ENCODE results near the gene CA11. TPM values are rescaled to one million over a fixed set of nuclear protein-coding genes. Genes with fewer than 3 reads are reported as not detected.

Gene CA11
- total RNA-seq, 2 experiments from 2014 or later, result 11.2 to 11.3 TPM

DNA sequence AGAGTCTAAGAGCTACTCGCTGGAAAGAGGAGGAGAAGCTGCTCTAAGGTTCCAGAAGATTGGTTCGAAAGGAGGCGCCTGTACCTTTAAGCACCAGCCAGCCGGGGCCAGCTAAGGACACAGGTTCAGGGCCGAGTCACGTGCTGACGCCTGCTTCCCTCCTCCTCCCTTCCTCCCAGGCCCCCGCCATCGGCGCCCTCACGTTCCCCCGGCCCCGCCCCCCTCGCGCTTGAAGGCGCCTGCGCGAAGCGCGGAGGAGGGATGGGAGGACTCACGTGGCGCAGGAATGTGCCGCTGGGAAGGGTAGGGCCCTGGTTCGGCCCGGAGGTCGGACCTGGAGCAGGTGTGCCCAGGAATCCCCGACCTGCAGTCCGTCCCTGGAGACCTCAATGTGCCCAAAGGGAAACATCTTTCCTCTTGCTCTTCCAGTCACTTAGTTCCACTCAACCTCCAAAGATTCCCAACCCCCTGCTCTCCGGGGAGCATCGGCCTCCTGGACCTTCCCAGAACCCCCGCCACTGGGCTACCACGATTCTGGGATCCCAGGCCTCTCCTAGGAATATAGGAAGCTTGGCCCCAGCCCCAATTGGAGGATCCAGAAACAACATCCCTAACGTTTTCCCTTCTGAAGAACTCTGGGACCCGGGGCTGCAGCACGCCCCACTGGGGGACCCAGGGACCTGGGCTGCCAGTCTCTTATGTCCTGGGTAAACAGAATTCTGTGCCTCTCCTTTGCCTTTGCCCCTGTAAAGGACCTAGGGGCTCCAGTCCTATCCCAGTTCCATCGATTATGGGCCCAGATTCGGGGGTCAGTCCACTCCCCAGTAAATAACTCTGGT lies 11.3 kb downstream of the CA11 start:
- ChIA-PET POLR2A (interaction anchor here (0.8 to 2.8 kb wide), 3 partner anchors 11 to 17 kb away, joined by 4 to 22 read pairs (median 4); partner anchors contain the start of genes CA11, RPL18 and SPHK2), CTCF (interaction anchor here (0.7 to 1.9 kb wide), 5 partner anchors 9 to 315 kb away, joined by 3 to 8 read pairs (median 4); partner anchors contain the start of genes CA11, RPL18 and SPHK2)

DNA sequence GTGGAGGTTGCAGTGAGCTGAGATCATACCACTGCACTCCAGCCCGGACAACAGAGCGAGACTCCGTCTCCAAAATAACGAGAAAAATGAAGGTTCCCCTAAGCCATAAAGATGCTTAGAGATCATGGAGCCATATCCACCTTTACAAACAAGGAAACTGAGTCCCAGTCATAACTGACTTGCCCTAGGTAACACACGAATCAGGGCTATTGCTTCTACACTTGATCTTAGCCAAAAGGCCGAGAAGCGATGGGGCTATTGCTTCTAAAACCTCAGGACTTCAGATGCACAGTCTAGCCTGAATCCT lies 12.0 kb downstream of the CA11 start:
- CTCF ChIA-PET, result interaction anchor here (0.7 to 1.9 kb wide), 5 partner anchors 10 to 314 kb away, joined by 3 to 8 read pairs (median 4); partner anchors contain the start of genes CA11, RPL18 and SPHK2

DNA sequence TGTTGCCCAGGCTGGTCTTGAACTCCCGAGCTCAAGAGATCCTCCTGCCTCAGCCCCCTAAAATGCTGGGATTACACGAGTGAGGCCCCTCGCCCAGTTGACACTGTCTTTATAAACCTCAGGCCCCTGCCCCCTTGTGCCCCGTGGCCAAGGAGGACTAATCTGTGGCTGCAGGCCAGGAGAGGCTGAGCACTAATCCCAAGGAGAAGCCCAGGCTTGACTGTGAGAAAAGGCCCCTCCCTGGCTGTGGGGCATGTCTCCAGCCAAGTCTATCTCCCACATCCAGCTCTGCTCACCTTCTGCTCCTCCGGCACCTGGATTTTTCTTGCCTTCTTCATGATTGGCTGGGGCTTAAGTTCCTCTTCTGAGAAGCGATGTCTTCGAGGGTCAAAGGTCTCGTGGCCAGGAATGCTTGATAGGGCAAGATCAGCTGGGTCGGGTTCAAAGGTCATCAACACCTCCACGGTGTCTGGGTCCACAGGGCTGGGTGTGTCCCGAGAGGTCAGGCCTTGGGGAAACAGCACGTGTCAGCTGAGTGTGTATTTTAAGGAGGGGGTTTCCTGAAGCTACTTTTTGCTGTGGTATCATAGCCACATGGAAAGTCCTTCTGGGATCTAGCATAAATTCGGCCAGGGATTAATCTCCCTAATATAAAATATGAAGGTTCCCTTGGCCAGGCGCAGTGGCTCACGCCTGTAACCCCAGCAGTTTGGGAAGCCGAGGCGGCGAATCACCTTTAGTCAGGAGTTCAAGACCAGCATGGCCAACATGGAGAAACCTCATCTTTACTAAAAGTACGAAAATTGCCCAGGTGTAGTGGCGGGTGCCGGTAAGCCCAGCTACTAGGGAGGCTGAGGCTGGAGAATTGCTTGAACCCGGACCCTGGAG lies 12.6 kb downstream of the CA11 start:
- POLR2A ChIA-PET, result interaction anchor here (0.8 to 2.8 kb wide), 4 partner anchors 10 to 19 kb away, joined by 3 to 22 read pairs (median 4); partner anchors contain the start of genes RPL18 and SPHK2
- CTCF ChIA-PET, result interaction anchor here (0.7 to 1.9 kb wide), 5 partner anchors 10 to 314 kb away, joined by 3 to 8 read pairs (median 4); partner anchors contain the start of genes CA11, RPL18 and SPHK2

More for the DNA sequence above, 12.0 kb downstream of the CA11 start:
- POLR2A ChIA-PET, result interaction anchor here (0.8 to 2.8 kb wide), 4 partner anchors 10 to 20 kb away, joined by 3 to 22 read pairs (median 4); partner anchors contain the start of genes CA11, RPL18 and SPHK2

DNA sequence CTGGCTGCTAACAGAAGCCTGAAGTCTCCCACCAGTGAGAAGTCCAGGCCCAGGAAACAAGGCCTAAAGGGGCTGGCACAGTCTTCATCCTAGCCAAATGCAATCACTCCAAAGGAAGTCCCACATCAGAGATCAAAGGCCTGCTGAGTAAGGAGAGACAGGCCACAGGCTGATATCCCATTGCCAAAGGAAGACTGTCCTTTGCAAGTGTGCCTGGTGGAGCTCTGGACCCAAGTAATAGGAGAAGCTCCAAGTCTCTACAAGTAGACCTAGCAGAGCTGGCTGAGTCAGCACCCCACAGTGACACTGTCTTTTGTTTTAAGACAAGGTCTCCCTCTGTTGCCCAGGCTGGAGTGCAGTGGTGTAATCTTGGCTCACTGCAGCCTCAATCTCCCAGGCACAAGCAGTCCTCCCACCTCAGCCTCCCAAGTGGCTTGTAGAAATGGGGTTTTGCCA lies 13.3 kb downstream of the CA11 start:
- POLR2A ChIA-PET, result interaction anchor here (1.4 to 2.8 kb wide), 2 partner anchors 9 to 15 kb away, joined by 5 to 22 read pairs; partner anchors contain the start of genes RPL18 and SPHK2

DNA sequence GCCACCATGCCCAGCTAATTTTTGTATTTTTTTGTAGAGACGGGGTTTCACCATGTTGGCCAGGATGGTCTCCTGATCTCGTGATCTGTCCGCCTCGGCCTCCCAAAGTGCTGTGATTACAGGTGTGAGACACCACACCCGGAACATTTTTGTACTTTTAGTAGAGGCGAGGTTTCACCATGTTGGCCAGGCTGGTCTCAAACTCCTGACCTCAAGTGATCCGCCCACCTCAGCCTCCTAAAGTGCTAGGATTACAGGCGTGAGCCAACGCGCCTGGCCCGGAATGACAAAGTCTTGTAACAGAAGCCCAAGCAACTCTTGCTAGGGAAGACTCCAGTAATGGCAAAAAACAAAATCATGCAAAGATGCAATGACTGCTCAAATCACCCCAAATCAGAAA lies 13.7 kb downstream of the CA11 start:
- CTCF ChIA-PET, result interaction anchor here (0.6 kb wide), 1 partner anchor 21 kb away, joined by 3 read pairs; no protein-coding TSS in a partner anchor
- POLR2A ChIA-PET, result interaction anchor here (1.4 to 2.8 kb wide), 2 partner anchors 9 to 15 kb away, joined by 5 to 22 read pairs; partner anchors contain the start of genes RPL18 and SPHK2

More for the DNA sequence above, 13.3 kb downstream of the CA11 start:
- CTCF ChIA-PET, result interaction anchor here (0.6 kb wide), 1 partner anchor 21 kb away, joined by 3 read pairs; no protein-coding TSS in a partner anchor

DNA sequence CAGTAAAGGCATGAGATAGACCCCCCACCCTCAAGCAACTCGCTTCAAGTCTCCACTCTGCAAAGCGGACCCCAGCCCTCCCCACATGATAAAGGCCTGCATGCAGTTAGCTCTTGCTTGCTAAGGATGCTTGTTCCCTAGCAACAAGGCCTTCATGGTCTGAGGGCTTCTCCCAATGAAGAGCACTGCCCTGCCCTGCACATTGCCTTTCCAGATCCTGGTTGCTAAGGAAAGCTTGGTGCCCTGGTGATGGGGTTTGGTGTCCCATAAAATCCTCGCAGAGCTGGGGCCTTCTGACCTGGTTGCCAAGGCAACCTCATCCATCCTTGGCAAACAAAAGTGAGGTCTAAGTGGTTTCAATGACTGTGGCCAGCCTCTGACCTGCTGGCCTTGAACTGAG lies 14.8 kb downstream of the CA11 start:
- POLR2A ChIA-PET, result interaction anchor here (0.6 kb wide), 3 partner anchors 15 to 221 kb away, joined by 3 read pairs; no protein-coding TSS in a partner anchor
- CTCF ChIA-PET, result interaction anchor here (1.4 kb wide), 1 partner anchor 14 kb away, joined by 5 read pairs; the partner anchor contains the start of gene CA11

DNA sequence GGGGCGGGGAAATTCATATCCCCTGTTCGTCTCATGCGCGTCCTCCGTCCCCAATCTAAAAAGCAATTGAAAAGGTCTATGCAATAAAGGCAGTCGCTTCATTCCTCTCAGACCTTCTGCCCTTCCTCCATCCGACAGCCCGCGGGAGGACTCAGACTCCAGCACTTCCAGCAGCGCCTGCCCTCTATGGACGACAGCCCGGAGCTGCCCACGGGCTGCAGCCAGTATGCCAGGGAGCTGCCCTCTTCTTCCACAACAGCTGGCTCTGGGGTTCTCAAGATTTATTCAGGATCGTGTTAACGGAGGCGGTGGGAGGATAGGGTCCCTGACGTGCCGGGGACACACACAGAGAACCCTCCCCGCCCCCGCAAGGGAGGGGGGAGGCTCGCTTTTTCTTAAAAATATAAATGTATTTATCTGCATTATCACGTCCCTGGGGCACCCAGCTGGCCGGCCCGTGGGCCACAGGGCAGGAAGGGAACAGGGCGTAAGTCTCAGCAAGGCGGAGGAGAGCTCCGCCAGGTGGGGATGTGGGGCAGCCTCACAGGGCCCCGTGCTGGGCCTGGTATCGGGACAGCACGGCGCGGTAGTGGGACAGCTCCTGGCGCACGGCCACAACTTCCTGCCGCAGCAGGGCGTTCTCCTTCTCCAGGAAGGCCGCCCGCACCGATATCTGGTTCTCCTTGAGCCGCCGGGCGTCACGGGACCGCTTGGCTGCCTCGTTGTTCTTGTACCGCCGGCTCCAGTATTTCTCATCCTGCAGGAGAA lies 15.5 kb downstream of the CA11 start:
- CTCF ChIA-PET, result interaction anchor here (1.1 to 1.4 kb wide), 2 partner anchors 15 to 141 kb away, joined by 3 to 5 read pairs; partner anchors contain the start of gene CA11
- POLR2A ChIA-PET, result interaction anchor here (0.6 to 1.3 kb wide), 2 partner anchors 11 to 222 kb away, joined by 3 read pairs; partner anchors contain the start of genes RPL18 and SPHK2

DNA sequence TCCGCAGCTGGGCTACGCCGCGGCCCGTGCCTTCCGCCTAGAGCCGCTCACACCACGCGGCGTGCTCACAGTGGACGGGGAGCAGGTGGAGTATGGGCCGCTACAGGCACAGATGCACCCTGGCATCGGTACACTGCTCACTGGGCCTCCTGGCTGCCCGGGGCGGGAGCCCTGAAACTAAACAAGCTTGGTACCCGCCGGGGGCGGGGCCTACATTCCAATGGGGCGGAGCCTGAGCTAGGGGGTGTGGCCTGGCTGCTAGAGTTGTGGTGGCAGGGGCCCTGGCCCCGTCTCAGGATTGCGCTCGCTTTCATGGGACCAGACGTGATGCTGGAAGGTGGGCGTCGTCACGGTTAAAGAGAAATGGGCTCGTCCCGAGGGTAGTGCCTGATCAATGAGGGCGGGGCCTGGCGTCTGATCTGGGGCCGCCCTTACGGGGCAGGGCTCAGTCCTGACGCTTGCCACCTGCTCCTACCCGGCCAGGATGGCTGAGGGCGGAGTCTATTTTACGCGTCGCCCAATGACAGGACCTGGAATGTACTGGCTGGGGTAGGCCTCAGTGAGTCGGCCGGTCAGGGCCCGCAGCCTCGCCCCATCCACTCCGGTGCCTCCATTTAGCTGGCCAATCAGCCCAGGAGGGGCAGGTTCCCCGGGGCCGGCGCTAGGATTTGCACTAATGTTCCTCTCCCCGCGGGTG lies 16.2 kb downstream of the CA11 start:
- POLR2A ChIA-PET, result interaction anchor here (1.3 kb wide), 1 partner anchor 11 kb away, joined by 3 read pairs; the partner anchor contains the start of genes RPL18 and SPHK2
- CTCF ChIA-PET, result interaction anchor here (0.6 to 1.1 kb wide), 2 partner anchors 36 to 140 kb away, joined by 3 read pairs; no protein-coding TSS in a partner anchor

DNA sequence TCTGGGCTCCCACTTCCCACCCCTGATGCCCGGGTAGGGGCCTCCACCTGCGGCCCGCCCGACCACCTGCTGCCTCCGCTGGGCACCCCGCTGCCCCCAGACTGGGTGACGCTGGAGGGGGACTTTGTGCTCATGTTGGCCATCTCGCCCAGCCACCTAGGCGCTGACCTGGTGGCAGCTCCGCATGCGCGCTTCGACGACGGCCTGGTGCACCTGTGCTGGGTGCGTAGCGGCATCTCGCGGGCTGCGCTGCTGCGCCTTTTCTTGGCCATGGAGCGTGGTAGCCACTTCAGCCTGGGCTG lies 16.7 kb downstream of the CA11 start:
- ChIA-PET POLR2A (interaction anchor here (0.6 kb wide), 1 partner anchor 228 kb away, joined by 4 read pairs; no protein-coding TSS in a partner anchor), CTCF (interaction anchor here (0.6 to 1.1 kb wide), 2 partner anchors 140 to 587 kb away, joined by 3 read pairs; no protein-coding TSS in a partner anchor)

DNA sequence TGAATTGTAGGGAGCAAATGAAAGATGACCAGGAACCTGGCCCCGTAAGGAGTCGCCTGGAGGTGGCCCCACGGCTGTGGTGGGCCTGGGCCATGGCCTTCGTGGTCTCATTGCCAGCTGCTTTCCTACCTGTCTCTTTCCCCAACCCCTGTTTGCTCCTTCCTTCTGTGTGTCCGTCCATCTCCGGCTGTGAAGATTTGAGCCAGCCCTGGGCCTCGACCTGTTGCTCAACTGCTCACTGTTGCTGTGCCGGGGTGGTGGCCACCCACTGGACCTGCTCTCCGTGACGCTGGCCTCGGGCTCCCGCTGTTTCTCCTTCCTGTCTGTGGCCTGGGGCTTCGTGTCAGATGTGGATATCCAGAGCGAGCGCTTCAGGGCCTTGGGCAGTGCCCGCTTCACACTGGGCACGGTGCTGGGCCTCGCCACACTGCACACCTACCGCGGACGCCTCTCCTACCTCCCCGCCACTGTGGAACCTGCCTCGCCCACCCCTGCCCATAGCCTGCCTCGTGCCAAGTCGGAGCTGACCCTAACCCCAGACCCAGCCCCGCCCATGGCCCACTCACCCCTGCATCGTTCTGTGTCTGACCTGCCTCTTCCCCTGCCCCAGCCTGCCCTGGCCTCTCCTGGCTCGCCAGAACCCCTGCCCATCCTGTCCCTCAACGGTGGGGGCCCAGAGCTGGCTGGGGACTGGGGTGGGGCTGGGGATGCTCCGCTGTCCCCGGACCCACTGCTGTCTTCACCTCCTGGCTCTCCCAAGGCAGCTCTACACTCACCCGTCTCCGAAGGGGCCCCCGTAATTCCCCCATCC lies 17.3 kb downstream of the CA11 start:
- ChIA-PET CTCF (interaction anchor here (0.6 kb wide), 1 partner anchor 588 kb away, joined by 3 read pairs; no protein-coding TSS in a partner anchor), POLR2A (interaction anchor here (0.6 kb wide), 2 partner anchors 228 to 733 kb away, joined by 4 read pairs; partner anchors contain the start of gene TEAD2)

DNA sequence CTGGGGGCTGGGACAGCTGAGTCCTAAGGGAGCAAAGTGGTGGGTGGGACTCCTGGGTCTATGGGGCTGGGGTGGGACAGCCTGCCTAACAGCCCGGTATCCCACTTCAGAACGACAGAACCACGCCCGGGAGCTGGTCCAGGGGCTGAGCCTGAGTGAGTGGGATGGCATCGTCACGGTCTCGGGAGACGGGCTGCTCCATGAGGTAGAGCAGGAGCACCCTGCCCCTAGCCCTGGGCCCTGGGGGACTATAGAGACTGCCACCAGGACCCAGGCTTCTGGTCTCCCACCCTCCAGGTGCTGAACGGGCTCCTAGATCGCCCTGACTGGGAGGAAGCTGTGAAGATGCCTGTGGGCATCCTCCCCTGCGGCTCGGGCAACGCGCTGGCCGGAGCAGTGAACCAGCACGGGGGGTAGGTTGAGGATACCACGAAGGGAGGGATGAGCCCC lies 18.1 kb downstream of the CA11 start:
- ChIA-PET CTCF (no interaction called here), POLR2A (interaction anchor here (0.6 kb wide), 1 partner anchor 734 kb away, joined by 4 read pairs; the partner anchor contains the start of gene TEAD2)

DNA sequence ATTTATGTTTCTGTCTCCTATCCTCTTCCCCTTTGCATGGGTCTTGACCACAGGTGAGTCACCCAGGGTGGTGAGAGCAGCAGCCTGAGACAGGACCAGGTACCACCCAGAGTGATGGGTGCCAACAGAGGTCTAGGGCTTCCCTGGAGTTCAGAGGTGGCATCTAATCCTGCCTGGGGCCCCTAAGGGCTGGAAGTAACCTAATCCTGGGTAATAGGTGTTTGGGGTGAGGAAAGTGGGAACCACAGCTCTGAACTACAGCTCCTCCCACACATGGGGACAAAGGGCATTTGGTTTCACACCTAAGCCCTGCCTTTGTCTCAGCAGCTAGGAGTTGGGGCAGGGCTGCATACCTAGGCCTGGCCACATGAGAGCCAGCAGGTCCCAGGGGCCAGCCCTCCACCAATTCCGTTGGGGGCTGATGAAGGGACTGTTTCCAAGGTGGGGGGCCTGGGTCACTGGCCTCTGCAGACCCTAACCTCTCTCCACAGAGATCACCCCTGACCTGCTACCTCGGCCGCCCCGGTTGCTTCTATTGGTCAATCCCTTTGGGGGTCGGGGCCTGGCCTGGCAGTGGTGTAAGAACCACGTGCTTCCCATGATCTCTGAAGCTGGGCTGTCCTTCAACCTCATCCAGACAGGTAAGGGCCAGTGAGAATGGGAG lies 18.7 kb downstream of the CA11 start:
- POLR2A ChIA-PET, result no interaction called here

DNA sequence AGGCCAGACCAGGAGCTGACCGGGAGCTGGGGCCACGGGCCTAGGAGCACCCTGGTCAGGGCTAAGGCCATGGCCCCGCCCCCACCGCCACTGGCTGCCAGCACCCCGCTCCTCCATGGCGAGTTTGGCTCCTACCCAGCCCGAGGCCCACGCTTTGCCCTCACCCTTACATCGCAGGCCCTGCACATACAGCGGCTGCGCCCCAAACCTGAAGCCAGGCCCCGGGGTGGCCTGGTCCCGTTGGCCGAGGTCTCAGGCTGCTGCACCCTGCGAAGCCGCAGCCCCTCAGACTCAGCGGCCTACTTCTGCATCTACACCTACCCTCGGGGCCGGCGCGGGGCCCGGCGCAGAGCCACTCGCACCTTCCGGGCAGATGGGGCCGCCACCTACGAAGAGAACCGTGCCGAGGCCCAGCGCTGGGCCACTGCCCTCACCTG lies 20.1 kb downstream of the CA11 start:
- CTCF ChIA-PET, result no interaction called here
- POLR2A ChIA-PET, result no interaction called here

More for the DNA sequence above, 18.7 kb downstream of the CA11 start:
- CTCF ChIA-PET, result no interaction called here

DNA sequence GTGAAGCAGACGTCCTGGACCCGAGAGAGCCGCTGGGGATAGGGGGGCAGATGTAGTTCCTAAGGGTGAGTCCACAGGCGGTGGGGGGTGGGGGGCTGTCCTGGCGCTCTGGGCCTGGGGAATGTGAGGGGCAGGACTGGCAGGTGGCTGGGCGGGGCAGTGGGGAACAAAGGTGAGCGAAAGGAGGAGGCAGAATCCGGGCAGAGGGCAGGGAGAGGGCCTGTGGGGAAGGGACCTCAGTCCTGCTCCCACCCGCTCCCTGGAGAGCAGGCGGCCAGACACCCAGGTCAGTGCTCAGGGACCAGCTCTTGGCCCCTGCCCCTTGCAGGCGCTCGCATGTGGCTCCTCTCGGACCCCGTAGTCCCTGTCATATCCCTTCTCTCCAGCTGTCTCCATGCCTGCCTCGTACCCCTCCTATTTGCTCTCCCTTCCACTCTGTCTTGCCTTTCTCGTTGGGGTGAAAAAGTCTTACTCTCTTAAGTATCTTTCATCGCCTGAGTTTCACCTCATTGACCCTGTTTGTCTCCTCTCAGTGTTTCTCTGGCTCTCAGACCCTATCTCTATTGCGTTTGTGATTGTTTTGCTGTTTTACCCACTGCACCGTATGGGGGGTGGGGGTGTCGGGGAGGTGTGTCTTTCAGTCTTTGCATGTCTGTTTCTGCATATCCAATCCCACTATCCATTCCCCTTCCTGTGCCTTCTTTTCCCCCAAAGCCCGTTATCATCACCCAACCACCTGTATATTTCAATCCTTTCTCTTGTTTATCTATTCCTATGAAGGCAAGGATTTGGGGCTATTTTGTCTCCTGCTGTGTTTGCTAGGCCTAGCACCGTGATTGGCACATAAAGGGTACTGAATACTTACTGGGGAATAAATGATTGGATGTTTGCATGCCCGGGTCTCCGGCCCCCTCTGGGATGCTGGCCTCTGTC lies 20.9 kb downstream of the CA11 start:
- CTCF ChIA-PET, result no interaction called here
- POLR2A ChIA-PET, result no interaction called here

Data from activated CD8-positive, alpha-beta memory T cell treated with anti-CD3 and anti-CD28 coated beads for 36 hours (primary cell).